Thoracic aorta (tissue), 2 donors: ENCODE measurements around the gene C16orf54. TPM values are rescaled to one million over a fixed set of nuclear protein-coding genes. Genes with fewer than 3 reads are reported as not detected.
"Not testable (repeated sequence)": the region's sequence is repeated elsewhere in the genome, so short reads cannot be mapped to it uniquely, and the experiment has no call there.

Experiments
- ATAC-seq: fragments of 150-250 bp; one replicate; pipeline ENCODE4 v1.8.0; 2017; ENCODE audit warnings: low read depth; ENCODE audit not compliant: insufficient number of reproducible peaks, low FRiP score
- DNase-seq: peaks from one replicate; pipeline ENCODE4 v3.0.0-alpha.2; 2020; ENCODE audit warnings: low spot score
- H3K27ac ChIP-seq, 2 donors: fragments of 200-600 bp; sonication (generic); 1 replicate in 1 of 2; 2 replicates in 1 of 2; pipeline ENCODE4 v1.5.1; 2016; ENCODE audit warnings: mild to moderate bottlenecking in 2 of 2, moderate library complexity in 2 of 2
- H3K27me3 ChIP-seq: fragments of 200-600 bp; sonication (generic); replicated peaks from 2 replicates; pipeline ENCODE4 v1.6.0; 2016; ENCODE audit warnings: mild to moderate bottlenecking; ENCODE audit not compliant: insufficient read depth
- H3K36me3 ChIP-seq: fragments of 200-600 bp; sonication (generic); one replicate; pipeline ENCODE4 v1.5.1; 2016
- H3K4me1 ChIP-seq, 2 donors: fragments of 200-600 bp; sonication (generic); 1 replicate in 1 of 2; 2 replicates in 1 of 2; pipeline versions ENCODE4 v1.5.1 to v1.6.0; 2016; ENCODE audit warnings: low read depth in 2 of 2, mild to moderate bottlenecking in 1 of 2; ENCODE audit not compliant: control insufficient read depth in 1 of 2
- H3K4me3 ChIP-seq: fragments of 200-600 bp; sonication (generic); 2 replicates; pipeline ENCODE4 v1.5.1; 2016; ENCODE audit warnings: mild to moderate bottlenecking
- H3K9me3 ChIP-seq: fragments of 200-600 bp; sonication (generic); 2 replicates; pipeline ENCODE4 v1.5.1; 2016
- CTCF ChIP-seq: fragments of 200-600 bp; sonication (generic); IDR thresholded peaks from one replicate; pipeline ENCODE4 v1.5.1; 2019; ENCODE audit warnings: antibody characterized with exemption
- total RNA-seq, 2 donors: library from RNA; depleted of rRNA; stranded (reverse); fragments of >200 nt; gene quantifications; one replicate each; pipeline versions ENCODE4 v1.1.0 to v1.2.3, GENCODE V29; 2016

The C16orf54 gene
- total RNA-seq, 2 donors from 2014 or later = 2.8 to 3.4 TPM

DNA sequence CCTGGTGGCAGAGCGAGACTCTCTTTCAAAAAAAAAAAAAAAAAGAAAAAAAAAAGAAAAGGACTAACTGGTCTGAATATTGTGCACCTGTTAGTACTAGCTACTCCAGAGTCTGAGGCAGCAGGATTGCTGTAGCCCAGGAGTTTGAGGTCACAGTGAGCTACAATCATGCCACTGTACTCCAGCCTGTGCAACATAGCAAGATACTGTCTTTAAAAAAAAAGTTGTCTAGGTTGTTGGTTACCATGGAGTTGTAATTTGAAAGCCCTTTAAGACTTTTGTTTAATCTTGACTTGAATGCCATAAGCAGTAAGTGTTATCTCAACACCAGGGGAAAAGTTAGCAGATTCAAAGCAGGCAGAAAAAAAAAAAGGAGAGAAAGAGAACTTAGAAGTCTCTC lies 10.9 kb upstream of the C16orf54 start:
- ATAC-seq = no peak
- no peak for DNase-seq
- Histone ChIP-seq H3K9me3 (no peaks in the 10 kb centered on the region), H3K4me3 (no peak overlapping the region), H3K27ac (no peak overlapping the region), H3K36me3 (no peaks in the 10 kb centered on the region), H3K27me3 (no peaks in the 10 kb centered on the region), H3K4me1 (no peaks in the 10 kb centered on the region)
- no peak for TF ChIP-seq CTCF

- H3K4me3 ChIP-seq = no peak overlapping the region
- no peaks in the 10 kb centered on the region for H3K4me1 ChIP-seq
- no peaks in the 10 kb centered on the region for H3K36me3 ChIP-seq
- no peaks in the 10 kb centered on the region for H3K27me3 ChIP-seq
- no peaks in the 10 kb centered on the region for H3K9me3 ChIP-seq
- ATAC-seq (no peak), DNase-seq (no peak)
- H3K27ac ChIP-seq = no peak overlapping the region
- no peak for TF ChIP-seq CTCF
Measured at GRCh38 chr16:29753516-29753915, 7.7 kb upstream of the C16orf54 start.

- H3K27me3 ChIP-seq, H3K36me3 ChIP-seq, H3K27ac ChIP-seq, DNase-seq, H3K9me3 ChIP-seq, ATAC-seq, H3K4me1 ChIP-seq, H3K4me3 ChIP-seq: not testable (repeated sequence)
Measured at GRCh38 chr16:29748760-29749149, 3.0 kb upstream of the C16orf54 start.

- no peaks in the 10 kb centered on the region for H3K36me3 ChIP-seq
- H3K9me3 ChIP-seq = no peaks in the 10 kb centered on the region
- no peaks in the 10 kb centered on the region for H3K27me3 ChIP-seq
- H3K27ac ChIP-seq = no peak overlapping the region
- TF ChIP-seq CTCF = no peak
- H3K4me3 ChIP-seq = no peak overlapping the region
- DNase-seq (no peak), ATAC-seq (no peak)
- H3K4me1 ChIP-seq = no peaks in the 10 kb centered on the region
Measured at GRCh38 chr16:29747947-29748759, 2.4 kb upstream of the C16orf54 start.

DNA sequence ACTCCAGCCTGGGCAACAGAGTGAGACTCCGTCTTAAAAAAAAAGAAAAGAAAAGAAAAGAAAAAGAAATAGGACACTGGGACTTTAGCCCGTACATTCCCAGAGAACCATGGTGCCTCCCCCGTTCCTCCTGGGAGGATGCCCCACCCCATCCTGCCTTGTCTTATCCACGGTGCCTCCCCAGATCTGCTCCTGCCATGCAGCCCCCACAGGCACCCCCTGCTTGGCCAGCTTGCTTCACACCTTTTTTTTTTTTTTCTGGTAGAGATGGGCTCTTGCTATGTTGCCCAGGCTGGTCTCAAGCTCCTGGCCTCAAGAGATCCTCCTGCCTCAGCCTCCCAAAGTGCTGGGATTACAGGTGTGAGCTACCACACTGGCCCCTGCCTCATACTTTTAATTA lies 728 bp upstream of the C16orf54 start:
- H3K9me3 ChIP-seq, H3K27me3 ChIP-seq, DNase-seq, H3K36me3 ChIP-seq, H3K4me1 ChIP-seq, ATAC-seq, H3K27ac ChIP-seq: not testable (repeated sequence)
- peak overlapping the region; percentile 66 for H3K4me3 ChIP-seq

DNA sequence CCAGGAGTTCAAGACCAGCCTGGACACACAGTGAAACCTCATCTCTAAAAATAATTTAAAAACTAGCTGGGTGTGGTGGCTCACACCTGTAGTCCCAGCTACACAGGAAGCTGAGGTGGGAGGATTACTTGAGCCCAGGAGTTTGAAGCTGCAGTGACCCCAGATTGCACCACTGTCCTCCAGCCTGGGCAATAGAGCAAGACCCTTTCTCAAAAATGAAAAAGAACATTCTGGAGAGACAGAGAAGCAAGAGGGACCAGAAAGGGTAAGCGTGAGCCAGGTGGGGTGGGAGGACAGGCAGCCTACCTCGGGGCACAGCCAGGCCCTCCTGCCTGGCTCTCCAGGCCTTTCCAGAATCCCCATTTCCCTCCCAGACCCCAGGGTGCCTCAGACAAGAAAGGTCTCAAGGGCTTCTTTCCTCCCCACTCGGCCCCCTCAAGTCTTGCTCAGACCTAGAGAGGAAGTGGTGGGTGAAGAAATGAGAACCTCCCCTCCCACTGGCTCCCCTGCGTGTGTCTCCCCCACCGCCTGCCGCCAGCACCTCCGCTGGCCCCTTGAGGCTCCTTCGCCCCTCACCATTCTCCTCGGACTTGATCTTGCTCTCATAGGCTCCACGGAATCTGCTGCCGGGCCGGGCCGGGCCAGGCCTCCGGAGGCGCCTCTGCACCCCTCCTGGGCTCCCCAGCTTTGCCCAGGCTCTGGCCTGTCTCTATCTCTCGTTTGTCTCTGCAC lies 503 bp downstream of the C16orf54 start:
- no peak overlapping the region for H3K27ac ChIP-seq
- H3K4me3 ChIP-seq = peak overlapping the region; percentile 66
- DNase-seq (no peak), ATAC-seq (no peak)
- H3K4me1 ChIP-seq = no peaks in the 10 kb centered on the region
- no peaks in the 10 kb centered on the region for H3K36me3 ChIP-seq
- TF ChIP-seq CTCF = no peak
- H3K27me3 ChIP-seq = no peaks in the 10 kb centered on the region
- H3K9me3 ChIP-seq = no peaks in the 10 kb centered on the region
